NCI-H2107 (cell line): ENCODE results near the gene CYP2A6.
"Not testable (repeated sequence)": the region's sequence is repeated elsewhere in the genome, so short reads cannot be mapped to it uniquely, and the experiment has no call there.

Experiments
- DNase-seq: peaks from one replicate; lab custom pipeline; 2025; lab: John Stamatoyannopoulos, UW

Gene CYP2A6

DNA sequence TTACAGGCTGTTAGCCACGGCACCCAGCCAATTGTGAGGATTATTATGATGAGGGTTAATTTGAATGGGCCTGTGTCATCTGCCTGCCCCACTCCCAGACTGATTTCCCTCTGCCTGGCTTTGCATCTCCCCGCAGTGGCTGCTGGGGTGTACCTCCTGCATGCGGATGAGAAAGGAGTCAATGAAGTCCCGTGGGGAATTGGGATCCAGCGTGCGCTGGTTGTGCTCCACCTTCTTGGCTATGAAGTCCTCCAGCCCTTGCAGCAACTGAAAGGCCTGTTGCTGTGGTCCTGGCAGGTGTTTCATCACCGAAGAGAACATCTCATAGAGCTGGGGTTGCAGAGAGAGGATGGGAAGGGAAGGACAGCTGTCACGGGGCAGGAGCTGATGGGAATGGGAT lies 3.5 kb downstream of the CYP2A6 start:
- DNase-seq = not testable (repeated sequence)

DNA sequence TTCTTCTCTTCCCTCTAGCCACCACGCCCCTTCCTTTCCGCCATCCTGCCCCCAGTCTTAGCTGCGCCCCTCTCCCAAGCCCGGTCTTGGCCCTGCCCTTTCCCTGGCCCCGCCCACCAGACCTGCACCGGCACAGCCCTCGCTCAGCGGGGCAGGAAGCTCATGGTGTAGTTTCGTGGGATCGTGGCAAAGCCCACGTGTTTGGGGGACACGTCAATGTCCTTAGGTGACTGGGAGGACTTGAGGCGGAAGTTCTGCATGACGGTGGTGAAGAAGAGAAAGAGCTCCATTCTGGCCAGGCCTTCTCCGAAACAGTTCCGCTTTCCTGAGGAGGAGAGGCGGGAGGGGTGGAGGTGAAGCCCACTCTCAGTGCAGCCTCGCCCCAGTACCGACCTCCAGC lies 6.6 kb downstream of the CYP2A6 start:
- not testable (repeated sequence) for DNase-seq

DNA sequence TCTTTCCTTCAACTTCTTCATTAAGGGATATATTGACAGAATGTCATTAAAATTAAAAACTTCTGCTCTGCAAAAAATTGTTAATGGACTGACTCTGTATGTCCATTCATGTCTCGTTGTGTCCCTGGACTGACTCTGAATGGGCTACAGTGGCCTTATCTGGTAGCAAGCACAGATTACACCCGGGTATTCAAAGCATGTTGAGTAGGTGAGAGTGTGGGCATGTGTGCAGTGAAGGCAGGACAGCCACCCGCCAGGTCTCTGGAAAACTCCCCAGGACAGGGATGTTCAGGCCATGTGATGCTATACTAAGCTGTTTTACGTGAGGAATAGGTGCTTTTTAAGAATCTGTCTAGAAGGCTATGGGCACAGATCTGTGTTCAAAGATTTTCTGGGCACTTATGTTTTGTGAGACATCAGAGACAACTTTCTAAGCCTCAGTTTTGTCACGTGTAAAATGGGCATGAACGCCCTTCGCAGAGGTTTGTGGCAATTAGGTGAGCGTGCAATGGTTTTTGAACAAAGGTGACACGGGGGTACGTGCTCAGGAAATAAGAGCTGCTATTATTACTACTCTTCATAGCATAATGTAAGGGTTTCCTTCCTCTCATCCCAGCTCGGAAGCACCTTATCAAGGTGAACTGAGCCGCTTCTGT lies 7.1 kb downstream of the CYP2A6 start:
- not testable (repeated sequence) for DNase-seq

DNA sequence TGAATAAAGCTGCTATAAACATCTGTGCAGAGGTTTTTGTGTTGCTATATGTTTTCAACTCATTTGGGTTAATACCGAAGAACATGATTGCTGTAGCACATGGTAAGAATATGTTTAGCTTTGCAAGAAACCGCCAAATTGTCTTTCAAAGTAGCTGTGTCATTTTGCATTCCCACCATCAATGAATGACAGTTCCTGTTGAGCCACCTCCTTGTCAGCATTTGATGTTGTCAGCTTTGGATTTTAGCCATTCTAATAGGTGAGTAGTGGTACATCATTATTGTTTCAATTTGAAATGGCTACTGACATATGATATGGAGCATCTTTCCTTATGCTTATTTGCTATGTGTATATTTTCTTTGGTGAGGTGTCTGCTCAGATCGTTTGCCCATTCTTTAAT lies 8.2 kb downstream of the CYP2A6 start:
- DNase-seq = not testable (repeated sequence)

DNA sequence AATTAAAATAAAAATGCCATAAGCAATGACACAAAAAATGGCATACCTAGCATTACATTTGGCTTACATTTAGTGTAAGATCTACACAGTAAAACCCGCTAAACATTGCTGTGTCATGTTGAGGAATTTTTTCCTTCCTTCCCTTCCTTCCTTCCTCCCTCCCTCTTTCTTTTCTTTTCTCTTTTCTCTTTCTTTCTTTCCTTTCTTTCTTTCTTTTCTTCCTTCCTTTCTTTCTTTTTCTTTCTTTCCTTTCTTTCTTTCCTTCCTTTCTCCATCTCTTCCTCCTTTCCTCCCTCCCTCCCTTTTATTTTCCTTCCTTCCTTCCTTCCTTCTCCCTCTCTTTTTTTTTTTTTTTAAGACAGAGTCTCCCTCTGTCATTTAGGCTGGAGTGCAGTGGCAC lies 11.8 kb downstream of the CYP2A6 start:
- not testable (repeated sequence) for DNase-seq

DNA sequence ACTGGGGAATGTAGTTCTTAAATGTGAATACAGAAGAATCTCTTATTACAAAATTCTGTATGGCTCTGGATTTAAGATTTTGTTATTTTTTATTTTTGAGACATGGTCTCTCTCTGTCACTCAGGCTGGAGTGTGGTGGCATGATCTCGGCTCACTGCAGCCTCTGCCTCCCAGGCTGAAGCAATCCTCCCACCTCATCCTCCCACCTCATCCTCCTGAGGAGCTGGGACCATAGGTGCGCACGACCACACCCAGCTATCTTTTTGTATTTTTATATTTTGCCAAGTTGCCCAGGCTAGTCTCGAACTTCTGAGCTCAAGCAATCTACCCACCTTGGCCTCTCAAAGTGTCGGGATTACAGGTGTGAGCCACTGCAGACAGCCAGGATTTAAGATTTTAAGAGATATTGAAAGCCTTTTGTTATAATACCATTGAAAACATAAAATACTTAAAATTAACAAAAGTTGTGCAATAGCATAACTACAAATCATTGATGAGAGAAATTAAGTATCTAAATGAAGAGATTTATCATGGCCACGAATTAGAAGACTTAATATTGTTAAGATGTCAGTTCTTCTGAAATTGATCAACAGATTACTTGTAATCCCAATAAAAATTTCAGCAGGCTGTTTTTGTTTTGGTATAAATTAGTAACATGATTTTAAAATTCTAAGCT lies 13.4 kb downstream of the CYP2A6 start:
- no peak for DNase-seq

DNA sequence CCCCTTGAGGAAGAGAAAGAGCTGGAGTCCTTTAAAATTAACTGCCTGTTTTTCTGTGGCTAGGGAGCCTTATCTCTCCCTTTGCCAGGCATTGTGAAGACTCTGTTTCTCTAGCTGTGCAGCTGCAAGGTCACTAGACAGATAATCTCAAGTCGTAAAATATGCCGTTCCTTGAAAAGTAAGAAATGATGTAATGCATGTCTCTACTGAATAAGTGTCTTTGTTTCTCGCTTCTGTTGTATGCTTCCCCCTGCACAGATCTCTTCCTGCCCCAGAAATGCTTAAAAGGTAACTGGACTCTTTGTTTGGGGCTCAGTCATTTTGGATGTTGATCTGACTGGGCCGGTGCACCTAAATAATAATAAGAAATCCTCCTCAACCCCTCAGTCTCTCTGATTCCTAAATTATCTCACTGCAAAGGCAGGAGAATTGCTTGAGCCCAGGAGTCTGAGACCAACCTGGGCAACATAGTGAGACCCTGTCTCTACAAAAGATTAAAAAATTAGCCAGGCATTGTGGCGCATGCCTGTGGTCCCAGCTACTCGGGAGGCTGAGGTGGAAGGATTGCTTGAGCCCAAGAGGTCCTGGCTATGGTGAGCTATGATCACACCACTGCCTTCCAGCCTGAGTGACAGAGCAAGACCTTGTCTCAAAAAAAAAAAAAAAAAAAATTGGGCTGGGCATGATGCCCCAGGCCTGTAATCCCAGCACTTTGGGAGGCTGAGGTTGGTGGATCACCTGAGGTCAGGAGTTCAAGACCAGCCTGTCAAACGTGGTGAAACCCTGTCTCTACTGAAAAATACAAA lies 16.3 kb downstream of the CYP2A6 start:
- not testable (repeated sequence) for DNase-seq

DNA sequence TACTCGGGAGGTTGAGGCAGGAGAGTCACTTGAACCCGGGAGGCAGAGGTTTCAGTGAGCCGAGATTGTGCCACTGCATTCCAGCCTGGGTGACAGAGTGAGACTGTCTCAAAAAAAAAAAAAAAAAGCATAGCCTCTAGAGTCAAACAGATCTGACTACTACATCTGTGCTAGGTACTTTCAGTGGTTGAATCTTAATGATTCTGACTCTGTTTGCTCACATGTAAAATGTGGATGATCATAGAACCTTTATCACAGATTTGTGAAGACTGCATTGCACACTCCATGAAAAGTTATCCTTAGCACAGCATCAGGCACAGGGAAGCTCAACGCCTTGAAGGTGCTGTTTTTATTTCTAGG lies 17.8 kb downstream of the CYP2A6 start:
- not testable (repeated sequence) for DNase-seq

DNA sequence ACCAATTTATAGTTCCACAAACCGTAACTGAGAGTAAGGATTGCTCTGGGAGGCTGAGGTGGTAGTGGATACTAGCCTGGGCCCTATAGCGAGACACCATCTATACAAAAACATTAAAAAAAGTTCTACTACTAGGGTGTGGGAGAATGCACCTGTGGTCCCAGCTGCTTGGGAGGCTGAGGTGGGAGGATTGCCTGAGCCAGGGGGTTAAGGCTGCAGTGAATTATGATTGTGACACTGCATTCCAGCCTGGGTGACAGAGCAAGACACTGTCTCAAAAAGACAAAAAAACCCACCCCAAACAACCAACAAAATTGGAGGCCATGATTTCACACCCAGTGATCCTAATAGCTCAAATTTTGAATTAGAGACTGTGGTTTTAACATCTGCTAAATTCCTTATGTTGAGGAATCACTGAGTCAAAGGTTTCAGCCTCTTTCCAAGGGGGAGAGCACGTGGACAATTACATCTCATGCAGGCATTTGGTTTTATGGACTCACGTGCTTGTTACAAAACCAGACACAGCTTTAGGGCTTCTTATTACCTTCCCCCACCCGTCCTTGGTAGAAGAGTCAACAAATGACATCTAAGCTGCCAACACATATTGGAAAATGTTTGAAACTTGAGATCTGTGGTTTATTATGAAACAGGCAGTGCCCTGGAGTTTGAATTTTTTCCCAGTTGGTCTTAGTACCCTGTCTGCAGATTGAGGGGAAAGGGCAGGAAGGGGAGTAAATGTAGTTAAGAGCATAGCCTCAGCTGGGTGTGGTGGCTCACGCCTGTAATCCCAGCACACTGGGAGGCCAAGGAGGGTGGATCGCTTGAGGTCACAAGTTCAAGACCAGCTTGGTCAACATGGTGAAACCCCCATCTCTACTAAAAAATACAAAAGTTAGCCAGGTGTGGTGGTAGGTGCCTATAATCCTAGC lies 18.5 kb downstream of the CYP2A6 start:
- peak; percentile 57 for DNase-seq

DNA sequence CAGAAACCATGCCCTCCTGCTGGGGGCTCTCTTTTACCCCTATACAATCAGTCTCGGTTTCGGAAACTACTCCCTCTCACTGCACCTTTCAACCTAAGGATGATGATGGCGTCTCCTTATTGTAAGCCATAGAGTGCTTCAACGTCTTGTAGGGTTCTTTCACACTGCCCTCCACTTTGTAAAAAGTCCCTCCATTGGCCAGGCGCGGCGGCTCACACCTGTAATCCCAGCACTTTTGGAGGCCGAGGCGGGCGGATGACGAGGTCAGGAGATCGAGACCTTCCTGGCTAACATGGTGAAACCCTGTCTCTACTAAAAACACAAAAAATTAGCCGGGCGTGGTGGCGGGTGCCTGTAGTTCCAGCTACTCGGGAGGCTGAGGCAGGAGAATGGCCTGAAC lies 19.5 kb downstream of the CYP2A6 start:
- DNase-seq = not testable (repeated sequence)

DNA sequence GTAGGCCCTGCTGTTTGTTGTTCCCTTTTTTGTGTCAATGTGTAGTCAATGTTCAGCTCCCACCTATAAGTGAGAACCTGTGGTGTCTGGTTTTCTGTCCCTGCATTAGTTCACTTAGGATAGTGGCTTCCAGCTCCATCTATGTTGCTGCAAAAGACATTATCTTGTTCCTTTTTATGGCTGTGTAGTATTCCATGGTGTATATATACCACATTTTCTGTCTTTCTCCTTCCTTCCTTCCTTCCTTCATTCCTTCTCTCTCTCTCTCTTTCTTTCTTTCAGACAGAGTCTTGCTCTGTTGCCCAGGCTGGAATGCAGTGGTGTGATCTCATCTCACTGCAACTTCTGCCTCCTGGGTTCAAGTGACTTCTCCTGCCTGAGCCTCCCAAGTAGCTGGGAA lies 21.0 kb downstream of the CYP2A6 start:
- no peak for DNase-seq

DNA sequence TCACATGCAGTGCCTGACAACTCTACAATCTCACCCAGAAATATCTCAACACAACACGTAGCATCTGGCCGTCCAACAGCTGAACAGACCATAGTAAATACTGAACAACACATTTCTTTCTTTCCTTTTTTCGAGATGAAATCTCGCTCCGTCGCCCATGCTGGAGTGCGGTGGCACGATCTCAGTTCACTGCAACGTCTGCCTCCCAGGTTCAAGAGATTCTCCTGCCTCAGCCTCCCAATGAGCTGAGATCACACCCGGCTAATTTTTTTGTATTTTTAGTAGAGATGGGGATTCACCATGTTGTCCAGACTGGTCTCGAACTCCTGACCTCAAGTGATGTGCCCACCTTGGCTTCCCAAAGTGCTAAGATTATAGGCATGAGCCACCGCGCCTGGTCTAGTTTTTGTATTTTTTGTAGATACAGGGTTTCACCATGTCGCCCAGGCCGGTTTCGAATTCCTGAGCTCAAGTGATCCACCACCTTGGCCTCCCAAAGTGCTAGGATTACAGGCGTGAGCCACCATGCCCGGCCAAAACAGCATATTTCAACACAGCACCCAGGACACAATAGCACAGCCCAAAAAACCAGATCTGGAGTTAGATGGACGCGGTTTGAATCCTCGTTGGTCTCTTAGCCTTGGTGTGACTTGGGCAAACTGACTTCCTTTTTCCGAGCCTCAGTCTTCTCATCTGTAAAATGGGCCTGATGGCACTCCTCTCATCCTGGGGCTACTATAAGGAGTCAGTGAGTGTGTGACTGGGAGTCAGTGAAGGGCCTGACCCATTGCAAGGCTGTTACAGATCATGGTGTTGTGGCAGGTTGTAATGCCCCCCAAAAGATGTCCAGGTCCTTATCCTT lies 22.6 kb downstream of the CYP2A6 start:
- no peak for DNase-seq

DNA sequence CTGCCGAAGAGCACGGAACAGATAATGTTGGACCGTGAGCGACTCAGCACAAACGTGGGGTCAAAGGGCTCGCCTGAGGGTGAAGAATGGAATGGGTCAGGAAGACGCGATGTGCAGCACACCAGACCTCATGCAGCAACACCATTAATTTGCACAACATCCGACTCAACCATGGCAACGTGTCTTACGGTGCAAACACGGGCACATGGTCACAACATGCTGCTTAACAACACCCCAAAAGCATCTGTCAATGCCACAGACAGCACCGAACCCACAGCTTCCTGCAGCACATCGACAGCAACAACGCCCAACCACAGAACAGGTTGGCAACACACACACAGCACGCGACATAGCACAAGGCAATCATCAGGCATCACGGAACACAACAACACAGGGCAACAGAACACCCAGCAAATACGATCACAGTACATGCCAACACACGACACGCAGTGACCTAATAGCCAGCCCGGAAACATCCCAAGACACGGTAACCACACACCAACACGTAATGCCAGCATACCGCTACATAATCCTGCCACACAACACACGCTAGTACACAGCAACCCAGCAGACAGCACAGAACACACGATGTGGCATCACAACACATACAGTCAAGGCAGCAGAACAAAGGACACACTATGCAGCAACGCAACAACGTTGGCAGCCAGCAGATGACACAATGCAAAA lies 23.4 kb downstream of the CYP2A6 start:
- DNase-seq = not testable (repeated sequence)

DNA sequence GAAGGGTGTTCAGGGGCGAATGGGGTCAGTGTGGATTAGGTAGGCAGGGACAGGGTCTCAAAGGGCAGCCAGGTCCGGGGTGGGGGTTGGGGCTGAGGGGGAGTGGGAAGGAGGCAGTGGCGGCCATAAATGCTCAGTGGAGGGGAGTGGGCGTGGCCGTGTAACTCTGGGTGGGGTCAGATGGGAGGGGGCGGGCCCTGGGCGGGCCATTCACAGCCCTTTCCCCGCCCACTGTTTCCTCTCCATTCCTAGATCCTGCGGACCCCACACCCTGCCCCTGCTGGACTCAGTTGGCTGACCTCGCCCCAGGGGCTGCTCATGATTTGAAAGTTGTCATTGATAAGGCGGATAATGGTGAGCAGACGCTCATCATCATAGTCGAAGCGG lies 23.9 kb downstream of the CYP2A6 start:
- not testable (repeated sequence) for DNase-seq

DNA sequence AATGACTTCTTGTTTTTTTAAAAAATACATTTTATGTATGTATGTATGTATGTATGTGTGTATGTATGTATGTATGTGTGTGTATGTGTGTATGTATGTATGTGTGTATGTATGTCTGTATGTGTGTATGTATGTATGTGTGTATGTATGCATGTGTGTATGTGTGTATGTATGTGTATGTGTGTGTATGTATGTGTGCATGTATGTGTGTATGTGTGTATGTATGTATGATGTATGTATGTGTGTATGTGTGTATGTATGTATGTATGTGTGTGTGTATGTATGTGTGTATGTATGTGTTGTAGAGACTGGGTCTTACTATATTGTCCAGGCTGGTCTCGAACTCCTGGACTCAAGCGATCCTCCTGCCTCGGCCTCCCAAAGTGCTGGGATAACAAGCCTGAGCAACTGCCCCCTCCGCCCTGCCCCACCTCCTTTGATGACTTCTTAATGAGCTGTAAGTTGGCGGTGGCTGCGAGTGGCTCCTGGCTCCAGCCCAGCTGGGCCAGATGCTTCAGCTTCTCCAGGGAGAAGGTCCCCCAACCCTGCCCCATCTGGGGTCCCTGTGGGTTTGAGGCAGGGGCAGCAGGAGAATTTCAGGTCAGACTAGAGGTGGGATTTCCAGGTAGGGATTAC lies 24.7 kb downstream of the CYP2A6 start:
- not testable (repeated sequence) for DNase-seq

DNA sequence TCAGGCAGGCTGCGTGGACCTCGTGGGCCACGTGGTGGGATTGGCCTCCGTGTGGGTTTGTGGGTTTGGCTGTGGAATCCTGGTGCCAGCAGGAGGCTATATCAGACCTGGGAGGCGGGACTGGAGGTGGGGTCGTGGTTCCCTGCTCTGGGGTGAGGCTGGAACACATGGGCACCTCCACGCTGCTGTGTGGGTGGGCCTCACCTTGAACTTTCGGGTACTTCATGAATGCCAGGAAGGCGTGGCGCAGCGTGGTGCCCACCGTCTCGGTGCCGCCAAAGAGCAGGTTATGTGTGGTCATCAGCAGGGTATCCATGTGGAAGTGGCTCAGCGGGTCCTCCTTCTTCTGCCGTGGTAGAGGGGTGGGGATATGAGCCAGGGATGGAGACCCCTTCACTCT lies 25.3 kb downstream of the CYP2A6 start:
- DNase-seq = not testable (repeated sequence)

DNA sequence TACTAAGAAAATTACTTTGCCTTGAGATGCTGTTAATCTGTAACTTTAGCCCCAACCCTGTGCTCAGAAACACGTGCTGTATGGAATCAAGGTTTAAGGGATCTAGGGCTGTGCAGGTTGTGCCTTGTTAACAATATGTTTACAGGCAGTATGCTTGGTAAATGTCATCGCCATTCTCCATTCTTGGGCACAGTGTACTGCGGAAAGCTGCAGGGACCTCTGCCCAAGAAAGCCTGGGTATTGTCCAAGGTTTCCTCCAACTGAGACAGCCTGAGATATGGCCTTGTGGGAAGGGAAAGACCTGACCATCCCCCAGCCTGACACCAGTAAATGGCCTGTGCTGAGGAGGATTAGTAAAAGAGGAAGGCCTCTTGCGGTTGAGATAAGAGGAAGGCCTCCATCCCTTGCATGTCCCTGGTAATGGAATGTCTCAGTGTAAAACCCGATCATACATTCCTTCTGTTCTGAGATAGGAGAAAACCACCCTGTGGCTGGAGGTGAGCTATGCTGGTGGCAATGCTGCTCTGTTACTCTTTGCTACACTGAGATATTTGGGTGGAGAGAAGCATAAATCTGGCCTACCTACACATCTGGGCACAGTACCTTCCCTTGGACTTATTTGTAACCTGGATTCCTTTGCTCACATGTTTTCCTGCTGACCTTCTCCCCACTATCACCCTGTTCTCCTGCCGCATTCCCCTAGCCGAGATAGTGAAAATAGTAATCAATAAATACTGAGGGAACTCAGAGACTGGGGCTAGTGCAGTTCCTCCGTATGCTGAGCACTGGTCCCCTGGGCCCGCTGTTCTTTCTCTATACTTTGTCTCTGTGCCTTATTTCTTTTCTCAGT lies 27.3 kb downstream of the CYP2A6 start:
- DNase-seq = not testable (repeated sequence)

DNA sequence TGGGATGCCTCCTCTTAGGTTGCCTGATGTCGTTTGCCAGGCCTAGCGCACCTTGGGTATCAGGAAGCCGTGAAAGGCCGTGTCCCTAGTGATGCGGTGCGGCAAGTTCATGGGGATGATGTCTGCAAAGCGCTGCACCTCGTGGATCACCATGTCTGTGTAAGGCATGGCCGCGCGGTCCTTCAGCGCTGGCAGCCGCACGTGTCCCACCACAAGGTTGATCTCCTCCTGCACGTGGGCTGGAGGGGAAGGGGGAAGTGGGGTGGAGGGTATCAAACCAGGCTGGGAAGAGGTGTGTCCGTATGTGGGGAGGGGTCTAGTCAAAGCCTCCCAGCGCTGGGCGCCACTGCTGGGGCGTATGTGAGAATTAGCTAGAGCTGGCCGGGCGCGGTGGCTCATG lies 28.1 kb downstream of the CYP2A6 start:
- no peak for DNase-seq
